ENCODE data around the gene LSM12. TPM values are rescaled to one million over a fixed set of nuclear protein-coding genes. Genes with fewer than 3 reads are reported as not detected.
A peak's percentile ranks its signal among the peaks of the same experiment; 100 is the strongest.
"Not testable (repeated sequence)": the region's sequence is repeated elsewhere in the genome, so short reads cannot be mapped to it uniquely, and the experiment has no call there.

Gene LSM12
- total RNA-seq, 4 donors from 2014 or later = 27.8 to 44.6 (median 33.3) TPM

DNA sequence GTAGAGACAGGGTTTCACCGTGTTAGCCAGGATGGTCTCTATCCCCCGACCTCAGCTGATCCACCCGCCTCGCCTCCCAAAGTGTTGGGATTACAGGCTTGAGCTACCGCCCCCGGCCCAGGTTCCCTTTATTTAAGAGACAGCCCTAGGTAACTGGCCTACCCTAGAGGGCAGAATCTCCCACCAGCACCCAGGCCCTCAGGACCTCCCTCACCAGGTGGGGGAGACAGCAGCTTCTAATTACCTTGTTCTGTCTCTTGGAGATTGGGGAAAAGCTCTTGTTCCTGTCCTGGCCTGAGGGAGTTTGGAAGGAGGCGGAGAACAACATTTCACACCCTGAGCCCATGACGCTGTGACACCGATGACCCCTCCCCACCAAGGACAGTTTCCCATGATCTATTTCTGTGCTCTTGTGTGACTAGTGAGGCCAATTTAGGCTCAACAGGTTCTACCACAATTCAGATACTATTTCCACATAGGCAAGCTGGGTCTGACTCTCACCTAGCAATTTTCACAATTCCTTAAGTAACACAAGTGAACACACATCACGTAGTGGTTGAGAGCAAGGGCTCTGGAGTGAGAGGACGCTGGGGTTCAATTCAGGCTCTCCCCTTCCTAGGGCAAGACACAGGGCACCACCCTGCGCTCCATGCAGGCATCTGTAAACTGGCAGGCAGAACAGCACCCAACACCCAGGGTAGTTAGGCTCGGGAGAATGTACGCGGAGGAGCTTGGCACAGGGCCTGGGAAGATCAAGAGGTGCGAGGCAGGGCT lies 36.6 kb upstream of the LSM12 start:
- Histone ChIP-seq H3K27ac (peak overlapping the region; percentile 66), H3K4me1 (peaks cover 80% of the 10 kb centered on the region), H3K4me3 (no peak overlapping the region), H3K27me3 (no peaks in the 10 kb centered on the region), H3K9me3 (no peaks in the 10 kb centered on the region), H3K36me3 (no peaks in the 10 kb centered on the region)
- WGBS = 66% methylated on average over 16 of the region's 16 CpGs
- no peak for TF ChIP-seq POLR2A (IDR thresholded peaks at IDR 0.05)
- TF ChIP-seq, protein P1, sequence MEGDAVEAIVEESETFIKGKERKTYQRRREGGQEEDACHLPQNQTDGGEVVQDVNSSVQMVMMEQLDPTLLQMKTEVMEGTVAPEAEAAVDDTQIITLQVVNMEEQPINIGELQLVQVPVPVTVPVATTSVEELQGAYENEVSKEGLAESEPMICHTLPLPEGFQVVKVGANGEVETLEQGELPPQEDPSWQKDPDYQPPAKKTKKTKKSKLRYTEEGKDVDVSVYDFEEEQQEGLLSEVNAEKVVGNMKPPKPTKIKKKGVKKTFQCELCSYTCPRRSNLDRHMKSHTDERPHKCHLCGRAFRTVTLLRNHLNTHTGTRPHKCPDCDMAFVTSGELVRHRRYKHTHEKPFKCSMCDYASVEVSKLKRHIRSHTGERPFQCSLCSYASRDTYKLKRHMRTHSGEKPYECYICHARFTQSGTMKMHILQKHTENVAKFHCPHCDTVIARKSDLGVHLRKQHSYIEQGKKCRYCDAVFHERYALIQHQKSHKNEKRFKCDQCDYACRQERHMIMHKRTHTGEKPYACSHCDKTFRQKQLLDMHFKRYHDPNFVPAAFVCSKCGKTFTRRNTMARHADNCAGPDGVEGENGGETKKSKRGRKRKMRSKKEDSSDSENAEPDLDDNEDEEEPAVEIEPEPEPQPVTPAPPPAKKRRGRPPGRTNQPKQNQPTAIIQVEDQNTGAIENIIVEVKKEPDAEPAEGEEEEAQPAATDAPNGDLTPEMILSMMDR (IDR thresholded peaks at IDR 0.05) = no peak
- no peak for TF ChIP-seq EP300 (IDR thresholded peaks at IDR 0.05)
- TF ChIP-seq POLR2AphosphoS5 (IDR thresholded peaks at IDR 0.05) = peak in 2 of 3 donors; percentile 45 to 56
- DNase-seq (ENCODE audit: low spot score in 2 of 2) = no peak

DNA sequence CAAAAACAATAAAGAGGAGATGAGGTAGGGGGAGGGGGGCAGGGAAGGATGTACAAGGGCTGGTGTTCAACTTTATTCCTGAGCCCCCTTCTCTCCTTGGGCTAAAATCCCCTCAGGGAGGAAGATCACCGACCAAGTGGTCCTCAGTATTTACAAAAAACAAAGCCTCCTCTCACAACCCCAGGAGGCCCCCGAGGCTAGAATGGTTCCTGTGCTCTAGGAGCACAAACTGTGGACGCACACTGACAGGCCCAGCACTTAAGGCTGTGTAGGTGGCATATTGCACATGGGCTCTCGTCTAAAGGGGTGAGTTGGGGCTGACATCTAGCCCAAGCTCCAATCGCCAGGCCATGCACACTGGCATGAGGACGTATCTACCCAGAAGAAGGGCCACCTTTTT lies 35.4 kb upstream of the LSM12 start:
- H3K27ac ChIP-seq; H3K4me3 ChIP-seq; H3K36me3 ChIP-seq; H3K27me3 ChIP-seq; DNase-seq (ENCODE audit: low spot score in 2 of 2); H3K9me3 ChIP-seq: not testable (repeated sequence)
- H3K4me1 ChIP-seq = peaks cover 80% of the 10 kb centered on the region
- WGBS = 86% methylated on average over 5 of the region's 6 CpGs

DNA sequence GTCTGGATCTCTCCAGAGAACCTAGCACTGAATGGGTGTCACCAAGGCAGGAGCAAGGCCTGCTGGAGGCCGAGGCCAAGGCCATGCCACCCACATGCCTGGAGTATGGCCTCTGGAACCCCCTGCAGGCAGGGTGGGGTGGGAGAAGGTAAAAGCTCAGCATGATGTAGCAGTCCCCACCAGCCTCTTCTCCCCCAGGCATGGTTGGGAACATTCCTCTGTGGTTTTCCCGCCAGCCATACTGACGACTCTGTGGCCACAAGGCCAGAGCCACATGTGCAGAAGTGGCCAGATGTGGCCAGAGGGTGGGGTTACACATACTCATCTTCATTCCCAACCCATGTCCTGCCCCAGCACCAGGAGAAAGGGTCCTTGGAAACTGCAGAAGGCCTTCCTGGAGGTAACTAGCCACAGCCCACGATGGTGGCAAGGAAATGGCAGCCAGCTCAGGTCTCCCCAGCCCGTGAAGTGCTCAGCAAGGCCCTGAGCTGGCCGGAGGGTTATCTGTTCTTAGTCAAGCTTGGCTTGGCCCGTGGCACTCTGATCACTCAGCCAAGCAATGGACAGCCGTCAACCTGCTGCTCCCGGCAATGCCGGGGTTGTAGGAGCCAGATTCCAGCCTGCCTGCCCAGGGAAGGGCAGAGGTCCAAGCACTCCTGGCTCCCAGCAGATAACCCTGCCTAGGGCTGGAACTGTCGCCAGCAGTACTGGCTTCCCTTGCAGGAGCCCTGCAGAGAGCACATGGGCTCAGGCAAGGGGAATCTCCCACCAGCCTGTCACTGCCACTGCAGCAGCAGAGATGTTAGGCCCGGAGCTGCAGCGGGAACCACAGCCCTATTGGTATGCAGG lies 30.9 kb upstream of the LSM12 start:
- TF ChIP-seq POLR2A (IDR thresholded peaks at IDR 0.05) = no peak
- TF ChIP-seq, protein P1 (IDR thresholded peaks at IDR 0.05) = no peak
- no peak for TF ChIP-seq POLR2AphosphoS5 (IDR thresholded peaks at IDR 0.05)
- no peak for TF ChIP-seq EP300 (IDR thresholded peaks at IDR 0.05)
- no peaks in the 10 kb centered on the region for H3K9me3 ChIP-seq
- H3K36me3 ChIP-seq = peaks cover 14% of the 10 kb centered on the region
- 48% methylated on average over 3 of the region's 13 CpGs for WGBS
- H3K27ac ChIP-seq = peak overlapping the region; percentile 76
- no peaks in the 10 kb centered on the region for H3K27me3 ChIP-seq
- no peak overlapping the region for H3K4me3 ChIP-seq
- peaks cover 55% of the 10 kb centered on the region for H3K4me1 ChIP-seq
- no peak for DNase-seq (ENCODE audit: low spot score in 2 of 2)

DNA sequence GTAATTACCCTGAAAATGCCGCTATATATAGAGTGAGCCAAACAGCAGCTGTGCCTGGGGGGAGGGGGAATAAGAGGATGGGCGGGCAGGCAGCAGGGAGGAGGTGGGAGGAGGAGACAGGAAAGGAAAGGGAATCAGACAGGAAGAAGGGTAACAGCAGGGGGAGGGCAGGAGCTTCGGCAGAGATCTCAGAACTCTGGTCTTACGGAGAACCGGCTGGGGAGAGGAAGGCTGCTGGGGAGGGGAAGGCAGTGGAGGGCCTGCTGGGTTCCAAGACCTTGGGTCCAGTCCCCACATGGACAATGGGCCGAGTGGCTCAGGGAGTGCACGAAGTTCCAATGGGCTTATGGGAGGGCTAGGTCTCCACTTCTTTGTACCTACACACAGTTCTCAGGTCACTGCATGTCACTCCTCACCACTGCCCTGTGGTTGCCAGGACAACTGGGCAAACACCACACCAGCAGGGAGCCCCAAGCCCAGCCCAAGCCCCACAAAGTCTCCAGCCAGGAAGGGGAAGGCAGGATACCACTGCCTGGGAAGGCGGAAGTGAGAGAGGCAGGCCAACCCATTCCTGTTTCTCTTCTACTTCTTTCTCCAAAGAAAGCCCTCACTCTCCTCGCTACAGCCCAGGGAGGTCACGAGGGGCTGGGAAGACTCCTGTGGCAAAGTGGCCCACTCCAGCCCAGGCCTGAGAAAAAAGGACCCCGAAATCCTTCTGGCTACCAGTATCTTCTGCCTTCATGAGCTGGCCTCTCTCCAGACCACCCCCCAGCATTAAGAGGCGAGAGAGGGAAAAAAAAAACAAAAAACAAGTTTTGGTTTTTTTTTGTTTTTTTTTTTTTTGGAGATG lies 29.4 kb upstream of the LSM12 start:
- TF ChIP-seq, protein P1 (IDR thresholded peaks at IDR 0.05) = no peak
- no peak for TF ChIP-seq POLR2AphosphoS5 (IDR thresholded peaks at IDR 0.05)
- no peak for TF ChIP-seq EP300 (IDR thresholded peaks at IDR 0.05)
- TF ChIP-seq POLR2A (IDR thresholded peaks at IDR 0.05) = no peak
- 24% methylated on average over 11 of the region's 12 CpGs for WGBS
- Histone ChIP-seq H3K27ac (peak overlapping the region; percentile 76), H3K4me3 (peak overlapping the region; percentile 33), H3K36me3 (peaks cover 29% of the 10 kb centered on the region), H3K9me3 (no peaks in the 10 kb centered on the region), H3K27me3 (no peaks in the 10 kb centered on the region), H3K4me1 (peaks cover 46% of the 10 kb centered on the region)
- no peak for DNase-seq (ENCODE audit: low spot score in 2 of 2)

DNA sequence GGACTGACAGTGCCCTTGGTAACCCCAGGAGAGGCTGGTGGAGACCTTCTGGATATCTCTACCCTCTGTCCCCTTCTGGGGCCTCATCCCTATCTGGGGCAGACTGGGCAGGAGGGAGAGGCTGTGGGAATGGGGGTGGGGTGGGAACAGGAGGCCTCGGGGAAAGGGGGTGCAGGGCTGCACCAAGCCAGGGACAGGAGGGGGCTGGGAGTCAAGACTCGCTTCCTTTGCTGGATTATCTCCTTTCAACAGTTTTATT lies 28.8 kb upstream of the LSM12 start:
- Histone ChIP-seq H3K4me1 (peaks cover 46% of the 10 kb centered on the region), H3K4me3 (peak overlapping the region; percentile 33), H3K9me3 (no peaks in the 10 kb centered on the region), H3K27me3 (no peaks in the 10 kb centered on the region), H3K27ac (peak overlapping the region; percentile 76), H3K36me3 (peaks cover 34% of the 10 kb centered on the region)
- TF ChIP-seq POLR2AphosphoS5 (IDR thresholded peaks at IDR 0.05) (no peak), EP300 (IDR thresholded peaks at IDR 0.05) (no peak), POLR2A (IDR thresholded peaks at IDR 0.05) (no peak)
- TF ChIP-seq, protein P1 (IDR thresholded peaks at IDR 0.05) = no peak
- WGBS = 14% methylated on average over 2 of the region's 2 CpGs
- no peak for DNase-seq (ENCODE audit: low spot score in 2 of 2)

All from suprapubic skin (tissue), 4 donors.